LNCAP (cell line): ENCODE data around the gene NEU4.

ENCODE experiments used
- CTCF ChIP-seq: fragments of 450-650 bp; IDR thresholded peaks from 2 replicates; pipeline ENCODE4 v1.5.1; 2017; ENCODE audit warnings: mild to moderate bottlenecking

The NEU4 gene

GRCh38 chr2:241865416-241865956 lies 56.5 kb downstream of the NEU4 start:
- no peak for TF ChIP-seq CTCF

- TF ChIP-seq CTCF = no peak
Measured at GRCh38 chr2:241865957-241866789, 57.2 kb downstream of the NEU4 start.
